Right atrium auricular region (tissue), 2 donors: ENCODE data around the gene COX20. TPM values are rescaled to one million over a fixed set of nuclear protein-coding genes. Genes with fewer than 3 reads are reported as not detected.

ENCODE experiments used
- DNase-seq: peaks from one replicate; pipeline ENCODE4 v3.0.0-alpha.2; 2019; ENCODE audit warnings: low spot score
- H3K27ac ChIP-seq, 2 donors: fragments of 200-600 bp; sonication (generic); 1 replicate in 1 of 2; 2 replicates in 1 of 2; pipeline ENCODE4 v1.5.1; 2016 to 2019
- H3K27me3 ChIP-seq, 2 donors: fragments of 200-600 bp; sonication (generic); one replicate each; pipeline versions ENCODE4 v1.5.1 to v1.6.0; 2017 to 2019
- H3K36me3 ChIP-seq: fragments of 200-600 bp; sonication (generic); one replicate; pipeline ENCODE4 v1.5.1; 2016
- H3K4me1 ChIP-seq, 2 donors: fragments of 200-600 bp; sonication (generic); one replicate each; pipeline versions ENCODE4 v1.5.1 to v1.6.0; 2017 to 2019
- H3K4me3 ChIP-seq, 2 donors: fragments of 200-600 bp; sonication (generic); 1 replicate in 1 of 2; 2 replicates in 1 of 2; pipeline ENCODE4 v1.5.1; 2017 to 2019; ENCODE audit warnings: mild to moderate bottlenecking in 1 of 2, moderate library complexity in 1 of 2
- H3K9me3 ChIP-seq, 2 donors: fragments of 200-600 bp; sonication (generic); one replicate each; pipeline ENCODE4 v1.5.1; 2019
- CTCF ChIP-seq, 2 donors: fragments of 200-600 bp; sonication (generic); IDR thresholded peaks; one replicate each; pipeline ENCODE4 v1.5.1; 2019; ENCODE audit warnings: antibody characterized with exemption in 2 of 2
- total RNA-seq, 2 donors: library from RNA; depleted of rRNA; stranded (reverse); fragments of >200 nt; gene quantifications; one replicate each; pipeline ENCODE4 v1.1.0, GENCODE V29; 2016

COX20 gene
- 10 to 100 TPM; 57.3 to 64.7 TPM for total RNA-seq

GRCh38 chr1:244835276-244836134 is at the start of gene COX20:
Gene COX20 (plus strand): TSS chr1:244835658. CDS start chr1:244835715, 57 bp downstream.
- peak within 1 kb of the TSS; percentile 77 to 81 for H3K4me3 ChIP-seq
- peak within 1 kb of the TSS; percentile 99 to 100 for H3K27ac ChIP-seq
- H3K36me3 ChIP-seq: no peaks in the 10 kb centered on the region
- TF ChIP-seq CTCF (IDR thresholded peaks at IDR 0.05): no peak
- H3K27me3 ChIP-seq: no peaks in the 10 kb centered on the region
- H3K4me1 ChIP-seq: peaks cover 0 to 49% of the 10 kb centered on the region in 2 donors
- H3K9me3 ChIP-seq: no peaks in the 10 kb centered on the region
- peak; percentile 85 for DNase-seq

- Histone ChIP-seq H3K36me3 (no peaks in the 10 kb centered on the region), H3K4me1 (no peaks in the 10 kb centered on the region), H3K27ac (no peak overlapping the region), H3K4me3 (no peak overlapping the region), H3K27me3 (no peaks in the 10 kb centered on the region), H3K9me3 (no peaks in the 10 kb centered on the region)
- TF ChIP-seq CTCF (IDR thresholded peaks at IDR 0.05): no peak
- DNase-seq: no peak
Observed at GRCh38 chr1:244788493-244789275, 46.8 kb upstream of the COX20 start.

- Histone ChIP-seq H3K36me3 (no peaks in the 10 kb centered on the region), H3K9me3 (no peaks in the 10 kb centered on the region), H3K4me1 (no peaks in the 10 kb centered on the region), H3K27ac (no peak overlapping the region), H3K27me3 (no peaks in the 10 kb centered on the region), H3K4me3 (no peak overlapping the region)
- no peak for DNase-seq
- TF ChIP-seq CTCF (IDR thresholded peaks at IDR 0.05): no peak
Observed at GRCh38 chr1:244789276-244789580, 46.2 kb upstream of the COX20 start.

- no peak for TF ChIP-seq CTCF (IDR thresholded peaks at IDR 0.05)
- DNase-seq: no peak
- Histone ChIP-seq H3K36me3 (no peaks in the 10 kb centered on the region), H3K9me3 (no peaks in the 10 kb centered on the region), H3K27me3 (no peaks in the 10 kb centered on the region), H3K4me3 (no peak overlapping the region), H3K27ac (no peak overlapping the region), H3K4me1 (no peaks in the 10 kb centered on the region)
Observed at GRCh38 chr1:244789731-244790130, 45.7 kb upstream of the COX20 start.

- H3K27ac ChIP-seq: no peak overlapping the region
- no peaks in the 10 kb centered on the region for H3K9me3 ChIP-seq
- H3K36me3 ChIP-seq: no peaks in the 10 kb centered on the region
- no peak for TF ChIP-seq CTCF (IDR thresholded peaks at IDR 0.05)
- no peaks in the 10 kb centered on the region for H3K4me1 ChIP-seq
- no peak overlapping the region for H3K4me3 ChIP-seq
- no peak for DNase-seq
- H3K27me3 ChIP-seq: no peaks in the 10 kb centered on the region
Observed at GRCh38 chr1:244791061-244791460, 44.4 kb upstream of the COX20 start.
